Fibroblast of lung (primary cell): ENCODE results near the gene BMERB1. TPM values are rescaled to one million over a fixed set of nuclear protein-coding genes. Genes with fewer than 3 reads are reported as not detected.

ENCODE experiments used
- DNase-seq, 2 donors: peaks; one replicate each; pipeline versions ENCODE4 v3.0.0 to v3.0.0-alpha.2; 2010; ENCODE audit warnings: low read depth in 2 of 2
- H2AFZ ChIP-seq: 2 replicates; pipeline ENCODE4 v1.5.1; 2012; ENCODE audit warnings: low read length, control low read depth, inconsistent platforms
- H3K27ac ChIP-seq: 2 replicates; pipeline ENCODE4 v1.5.1; 2011; ENCODE audit warnings: low read length, control low read depth; ENCODE audit not compliant: insufficient read depth
- H3K27me3 ChIP-seq: 2 replicates; pipeline ENCODE4 v1.5.1; 2011; ENCODE audit warnings: mild to moderate bottlenecking, low read length; ENCODE audit not compliant: control insufficient read depth, insufficient read depth
- H3K36me3 ChIP-seq: 2 replicates; pipeline ENCODE4 v1.5.1; 2011; ENCODE audit warnings: low read length; ENCODE audit not compliant: control insufficient read depth, insufficient read depth
- H3K4me1 ChIP-seq: 2 replicates; pipeline ENCODE4 v1.5.1; 2011; ENCODE audit warnings: low read length; ENCODE audit not compliant: control insufficient read depth, insufficient read depth; ENCODE audit errors: extremely low read depth
- H3K4me2 ChIP-seq: 2 replicates; pipeline ENCODE4 v1.5.1; 2011; ENCODE audit warnings: low read length, control low read depth; ENCODE audit not compliant: insufficient read depth; ENCODE audit errors: extremely low read depth
- H3K4me3 ChIP-seq, 4 experiments: fragments of 200-600 bp in 1 of 4; sonication (generic) in 1 of 4; replicated peaks in 1 of 4; 2 replicates each; pipeline ENCODE4 v1.5.1; 2011 to 2016; ENCODE audit warnings: low read length in 4 of 4, low read depth in 3 of 4, mild to moderate bottlenecking in 3 of 4, control low read depth in 2 of 4, inconsistent platforms in 1 of 4, mixed read lengths in 1 of 4; ENCODE audit not compliant: insufficient read depth in 1 of 4; ENCODE audit errors: control extremely low read depth in 1 of 4
- H3K79me2 ChIP-seq: 2 replicates; pipeline ENCODE4 v1.5.1; 2012; ENCODE audit warnings: mild to moderate bottlenecking, low read length, inconsistent platforms; ENCODE audit not compliant: control insufficient read depth, insufficient read depth
- H3K9ac ChIP-seq: 2 replicates; pipeline ENCODE4 v1.5.1; 2011; ENCODE audit warnings: mild to moderate bottlenecking, low read length, control low read depth; ENCODE audit not compliant: insufficient read depth
- H3K9me3 ChIP-seq: 2 replicates; pipeline ENCODE4 v1.5.1; 2012; ENCODE audit warnings: low read depth, low read length; ENCODE audit not compliant: control insufficient read depth, insufficient read depth
- H4K20me1 ChIP-seq: 2 replicates; pipeline ENCODE4 v1.5.1; 2011; ENCODE audit warnings: low read length; ENCODE audit not compliant: control insufficient read depth, insufficient read depth; ENCODE audit errors: extremely low read depth
- EZH2 ChIP-seq: IDR thresholded peaks from 2 replicates; pipeline ENCODE4 v1.5.1; 2012; ENCODE audit warnings: low read length, control low read depth, mild to moderate bottlenecking; ENCODE audit errors: missing control alignments
- polyA plus RNA-seq, 2 donors: library from polyadenylated mRNA; depleted of rRNA in 1 of 2; stranded (reverse) in 1 of 2; unstranded in 1 of 2; fragments of >200 nt; gene quantifications; 2 replicates each; pipeline ENCODE4 v1.2.1, GENCODE V29; 2011 to 2012; ENCODE audit warnings: missing spikeins in 1 of 2
- total RNA-seq: library from RNA; depleted of rRNA; stranded (reverse); fragments of >200 nt; gene quantifications from 2 replicates; pipeline ENCODE4 v1.2.1, GENCODE V29; 2014
- TF ChIP-seq, protein P1 (sequence below), 2 donors: IDR thresholded peaks in 1 of 2; conservative IDR thresholded peaks in 1 of 2; 1 replicate in 1 of 2; 2 replicates in 1 of 2; pipeline ENCODE4 v1.5.1; 2011 to 2012; ENCODE audit warnings: low read length in 2 of 2, control low read depth in 1 of 2, inconsistent platforms in 1 of 2, low read depth in 1 of 2, mild to moderate bottlenecking in 1 of 2

The BMERB1 gene
- total and polyA plus RNA-seq, 2 donors (not counting 1 experiment from before 2014, with no cell fraction given), result 39.1 to 46.0 TPM

DNA sequence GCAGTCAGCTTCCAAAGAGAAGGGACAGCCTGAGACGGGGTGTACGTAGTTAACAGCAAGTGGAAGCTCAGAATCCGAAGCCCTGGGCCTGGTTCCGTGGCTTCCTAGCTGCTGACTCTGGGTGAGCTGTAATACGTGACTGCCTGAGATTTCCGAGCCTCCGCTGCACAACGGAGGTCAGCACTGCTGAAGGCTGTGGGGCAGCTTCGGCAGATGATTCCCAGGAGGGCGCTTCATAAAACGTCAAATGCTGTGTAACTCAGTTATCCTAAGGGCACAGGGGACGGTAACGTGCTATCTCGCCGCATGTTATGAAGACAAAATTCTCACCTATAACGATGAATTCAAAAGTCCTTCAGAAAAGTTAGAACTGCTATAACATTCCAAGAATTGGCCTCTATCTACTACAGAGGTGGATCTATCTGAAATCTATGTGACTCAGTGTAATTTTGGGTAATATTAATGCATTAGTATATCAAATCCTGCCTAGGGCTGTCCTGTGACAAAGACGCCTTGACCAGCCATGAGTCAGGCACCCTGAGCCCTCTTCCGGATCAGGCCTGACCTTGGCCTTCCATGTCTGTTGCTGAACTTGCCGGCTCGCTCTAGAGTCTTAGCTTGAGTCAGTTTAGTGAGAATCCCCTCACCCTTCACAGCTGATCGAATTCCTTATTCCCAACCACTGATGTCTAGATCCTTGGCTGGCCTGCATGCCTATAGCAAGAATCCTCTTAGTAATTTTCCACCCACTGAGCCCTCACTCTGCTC lies 165.1 kb downstream of the BMERB1 start:
- Histone ChIP-seq H3K27ac (no peak overlapping the region), H3K79me2 (no peaks in the 10 kb centered on the region), H3K4me2 (no peak overlapping the region), H3K27me3 (no peaks in the 10 kb centered on the region), H2AFZ (no peak overlapping the region), H3K9me3 (no peaks in the 10 kb centered on the region), H3K4me1 (no peaks in the 10 kb centered on the region), H3K9ac (no peak overlapping the region), H3K4me3 (no peak overlapping the region), H3K36me3 (peaks cover 17% of the 10 kb centered on the region), H4K20me1 (no peaks in the 10 kb centered on the region)
- no peak for TF ChIP-seq EZH2
- TF ChIP-seq, protein P1, sequence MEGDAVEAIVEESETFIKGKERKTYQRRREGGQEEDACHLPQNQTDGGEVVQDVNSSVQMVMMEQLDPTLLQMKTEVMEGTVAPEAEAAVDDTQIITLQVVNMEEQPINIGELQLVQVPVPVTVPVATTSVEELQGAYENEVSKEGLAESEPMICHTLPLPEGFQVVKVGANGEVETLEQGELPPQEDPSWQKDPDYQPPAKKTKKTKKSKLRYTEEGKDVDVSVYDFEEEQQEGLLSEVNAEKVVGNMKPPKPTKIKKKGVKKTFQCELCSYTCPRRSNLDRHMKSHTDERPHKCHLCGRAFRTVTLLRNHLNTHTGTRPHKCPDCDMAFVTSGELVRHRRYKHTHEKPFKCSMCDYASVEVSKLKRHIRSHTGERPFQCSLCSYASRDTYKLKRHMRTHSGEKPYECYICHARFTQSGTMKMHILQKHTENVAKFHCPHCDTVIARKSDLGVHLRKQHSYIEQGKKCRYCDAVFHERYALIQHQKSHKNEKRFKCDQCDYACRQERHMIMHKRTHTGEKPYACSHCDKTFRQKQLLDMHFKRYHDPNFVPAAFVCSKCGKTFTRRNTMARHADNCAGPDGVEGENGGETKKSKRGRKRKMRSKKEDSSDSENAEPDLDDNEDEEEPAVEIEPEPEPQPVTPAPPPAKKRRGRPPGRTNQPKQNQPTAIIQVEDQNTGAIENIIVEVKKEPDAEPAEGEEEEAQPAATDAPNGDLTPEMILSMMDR (conservative IDR thresholded peaks at IDR 0.05 in 1 of 2, IDR thresholded peaks at IDR 0.05 in 1 of 2; ENCODE audit: low read depth in 1 of 2, low read length in 2 of 2), result no peak
- no peak for DNase-seq

DNA sequence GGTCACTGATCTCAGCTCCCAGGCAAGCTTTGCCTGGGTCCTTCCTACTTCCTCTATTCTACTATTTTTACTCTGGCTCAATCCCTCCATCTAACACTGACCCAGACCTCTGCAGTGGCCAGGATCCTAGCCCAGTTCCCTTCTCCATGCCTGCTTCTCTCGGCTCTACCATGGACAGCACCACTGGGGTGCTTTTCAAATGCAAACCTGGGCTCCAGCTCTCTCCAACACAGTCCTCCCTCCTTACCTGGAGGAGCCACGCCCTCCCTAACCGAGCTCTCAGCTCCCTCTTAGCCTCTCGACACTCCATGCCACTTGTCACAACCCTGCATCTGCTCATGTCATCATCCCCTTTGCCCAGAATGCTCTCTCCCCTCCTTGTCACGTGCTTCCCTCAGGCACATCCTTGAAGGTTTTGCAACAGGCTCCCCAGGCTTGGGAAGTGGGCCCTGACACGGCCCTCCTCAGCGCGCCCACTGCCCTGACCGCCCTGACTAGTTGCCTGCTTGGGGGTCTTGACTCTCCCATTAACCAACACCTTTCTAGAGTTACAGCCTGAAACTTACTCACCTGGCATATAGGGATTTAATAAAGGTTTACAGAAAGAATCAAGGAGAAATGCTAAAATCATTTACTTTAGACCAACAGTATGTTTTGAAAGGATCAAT lies 167.0 kb downstream of the BMERB1 start:
- Histone ChIP-seq H3K9ac (no peak overlapping the region), H2AFZ (no peak overlapping the region), H3K4me2 (no peak overlapping the region), H3K27ac (no peak overlapping the region), H3K4me1 (no peaks in the 10 kb centered on the region), H3K36me3 (peaks cover 17% of the 10 kb centered on the region), H3K27me3 (no peaks in the 10 kb centered on the region), H3K4me3 (no peak overlapping the region), H4K20me1 (no peaks in the 10 kb centered on the region), H3K9me3 (no peaks in the 10 kb centered on the region), H3K79me2 (no peaks in the 10 kb centered on the region)
- TF ChIP-seq, protein P1 (conservative IDR thresholded peaks at IDR 0.05 in 1 of 2, IDR thresholded peaks at IDR 0.05 in 1 of 2; ENCODE audit: low read depth in 1 of 2, low read length in 2 of 2), result no peak
- TF ChIP-seq EZH2, result no peak
- DNase-seq, result no peak

DNA sequence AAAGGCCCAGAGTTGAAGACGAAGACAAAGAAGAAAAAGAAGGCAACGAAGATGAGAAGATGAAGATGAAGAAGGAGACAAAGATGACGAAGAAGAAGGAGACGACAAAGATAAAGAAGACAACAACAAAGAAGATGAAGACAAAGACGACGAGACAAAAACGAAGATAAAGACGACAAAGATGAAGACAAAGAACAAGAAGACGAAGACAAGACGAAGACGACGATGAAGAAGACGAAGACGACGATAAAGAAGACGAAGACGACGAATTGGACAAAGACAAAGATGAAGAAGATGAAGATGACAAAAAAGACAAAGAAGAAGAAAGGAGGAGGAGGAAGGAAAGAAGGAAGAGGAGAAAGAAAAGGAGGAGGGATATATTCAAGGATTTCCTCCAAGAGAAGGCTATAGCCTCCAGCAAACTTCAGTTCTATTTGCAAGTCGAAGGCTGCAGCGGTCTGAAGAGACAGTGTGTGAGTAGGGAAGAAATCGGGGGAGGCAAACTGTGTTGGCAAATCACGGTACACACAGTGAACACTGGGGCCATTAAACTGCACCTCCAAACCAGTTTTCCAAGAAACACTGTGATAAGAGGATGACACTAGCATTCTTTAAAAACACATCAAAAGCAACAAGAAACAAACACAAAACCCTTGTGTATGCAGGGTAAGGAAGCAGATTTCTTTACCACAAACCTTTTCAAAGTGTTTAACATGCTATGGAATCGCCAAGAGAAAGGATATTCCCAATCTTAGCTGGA lies 168.1 kb downstream of the BMERB1 start:
- H3K79me2 ChIP-seq, result no peaks in the 10 kb centered on the region
- no peak overlapping the region for H3K9ac ChIP-seq
- no peak for DNase-seq
- H3K4me1 ChIP-seq, result no peaks in the 10 kb centered on the region
- no peak overlapping the region for H3K4me2 ChIP-seq
- H3K27me3 ChIP-seq, result no peaks in the 10 kb centered on the region
- H4K20me1 ChIP-seq, result no peaks in the 10 kb centered on the region
- TF ChIP-seq, protein P1 (conservative IDR thresholded peaks at IDR 0.05 in 1 of 2, IDR thresholded peaks at IDR 0.05 in 1 of 2; ENCODE audit: low read depth in 1 of 2, low read length in 2 of 2), result no peak
- no peak for TF ChIP-seq EZH2
- no peak overlapping the region for H3K27ac ChIP-seq
- H2AFZ ChIP-seq, result no peak overlapping the region
- H3K36me3 ChIP-seq, result peaks cover 17% of the 10 kb centered on the region
- no peaks in the 10 kb centered on the region for H3K9me3 ChIP-seq
- H3K4me3 ChIP-seq, result no peak overlapping the region
